K562 (cell line): ENCODE results near the gene GUCY1A2. TPM values are rescaled to one million over a fixed set of nuclear protein-coding genes. Genes with fewer than 3 reads are reported as not detected.

Experiments
- ATAC-seq: fragments of 200-7000 bp; cut with Tn5 transposase; 3 replicates; pipeline ENCODE4 v1.9.1; 2020; ENCODE audit warnings: moderate library complexity
- BruUV-seq: library from RNA; stranded (reverse); fragments of 400-500 nt; replicated peaks from 2 replicates; lab custom pipeline; 2021; lab: Mats Ljungman, UMichigan
- CTCF ChIA-PET: fragments of 300-600 bp; formaldehyde crosslinking; extraction: SDS; loops from one replicate; lab custom pipeline; 2021; ENCODE audit warnings: low intra/inter-chr PET ratio; lab: Yijun Ruan, JAX
- POLR2A ChIA-PET: fragments of 300-600, 350-650 bp; sonication (Branson Sonifier 250); formaldehyde crosslinking; extraction: SDS; loops from one replicate; lab custom pipeline; 2021; ENCODE audit warnings: antibody characterized with exemption, inconsistent platforms; lab: Yijun Ruan, JAX
- DNase-seq, 4 experiments: peaks; one replicate each; pipeline versions ENCODE4 v3.0.0 to v3.0.0-alpha.2; 2011 to 2018; ENCODE audit warnings: low spot score in 3 of 4, mixed read lengths in 3 of 4; ENCODE audit errors: extremely low read depth in 1 of 4
- FAIRE-seq: peaks from 2 replicates; lab custom pipeline; 2011; peaks lifted over from hg19 to GRCh38; lab: Jason Lieb, UNC
- H2AFZ ChIP-seq: 2 replicates; pipeline ENCODE4 v1.6.0; 2011; ENCODE audit warnings: low read depth, low read length, control low read depth, inconsistent platforms
- H3K27ac ChIP-seq: fragments of 200-600 bp; 3 replicates; pipeline ENCODE4 v1.8.0; 2011; ENCODE audit warnings: low read depth, mild to moderate bottlenecking, control low read depth, inconsistent platforms, low read length, moderate library complexity, mixed read lengths; ENCODE audit errors: extremely low read depth
- H3K27me3 ChIP-seq, 2 experiments: fragments of 300-600 bp in 1 of 2; 2 replicates in 1 of 2; 3 replicates in 1 of 2; pipeline versions ENCODE4 v1.6.0 to v1.8.0; 2011; ENCODE audit warnings: inconsistent platforms in 2 of 2, low read length in 2 of 2, mild to moderate bottlenecking in 1 of 2, mixed read lengths in 1 of 2, moderate library complexity in 1 of 2; ENCODE audit not compliant: control insufficient read depth in 2 of 2, insufficient read depth in 2 of 2
- H3K36me3 ChIP-seq: fragments of 300-600 bp; 3 replicates; pipeline ENCODE4 v1.8.0; 2011; ENCODE audit warnings: mild to moderate bottlenecking, low read length, inconsistent platforms; ENCODE audit not compliant: control insufficient read depth, insufficient read depth
- H3K4me1 ChIP-seq, 2 experiments: fragments of 200-600 bp in 1 of 2; replicated peaks in 1 of 2; 2 replicates in 1 of 2; 3 replicates in 1 of 2; pipeline versions ENCODE4 v1.5.1 to v1.8.0; 2011; ENCODE audit warnings: inconsistent platforms in 2 of 2, low read length in 2 of 2, mild to moderate bottlenecking in 1 of 2, mixed read lengths in 1 of 2, moderate library complexity in 1 of 2; ENCODE audit not compliant: control insufficient read depth in 2 of 2, insufficient read depth in 2 of 2
- H3K4me2 ChIP-seq: 2 replicates; pipeline ENCODE4 v1.6.1; 2011; ENCODE audit warnings: low read length, control low read depth, inconsistent platforms, mixed read lengths; ENCODE audit not compliant: insufficient read depth
- H3K4me3 ChIP-seq: fragments of 200-600 bp; sonication (generic), shearing (Covaris generic); 2 replicates; pipeline ENCODE4 v1.5.1; 2016; ENCODE audit warnings: control low read depth, inconsistent platforms
- H3K79me2 ChIP-seq: fragments of 200-600 bp; 3 replicates; pipeline ENCODE4 v1.8.0; 2011; ENCODE audit warnings: low read length, inconsistent platforms; ENCODE audit not compliant: control insufficient read depth, insufficient read depth
- H3K9ac ChIP-seq, 2 experiments: 2 replicates each; pipeline versions ENCODE4 v1.6.0 to v1.6.1; 2011; ENCODE audit warnings: low read depth in 2 of 2, low read length in 2 of 2, control low read depth in 1 of 2, inconsistent platforms in 1 of 2, mild to moderate bottlenecking in 1 of 2, mixed read lengths in 1 of 2; ENCODE audit not compliant: insufficient read depth in 1 of 2
- H3K9me1 ChIP-seq: one replicate; pipeline ENCODE4 v1.6.0; 2011; ENCODE audit warnings: inconsistent platforms, mild to moderate bottlenecking, low read length, moderate library complexity; ENCODE audit not compliant: control insufficient read depth, insufficient read depth
- H3K9me3 ChIP-seq: replicated peaks from 2 replicates; pipeline ENCODE4 v1.5.1; 2011; ENCODE audit warnings: low read depth, low read length, inconsistent platforms; ENCODE audit not compliant: control insufficient read depth, insufficient read depth
- H4K20me1 ChIP-seq: replicated peaks from 2 replicates; pipeline ENCODE4 v1.6.1; 2011; ENCODE audit warnings: low read length, inconsistent platforms, mixed read lengths; ENCODE audit not compliant: control insufficient read depth, insufficient read depth
- CGGBP1 ChIP-seq: fragments of 250-450 bp; sonication (Bioruptor Pico); IDR thresholded peaks from 2 replicates; pipeline ENCODE4 v1.9.0; 2021; ENCODE audit warnings: mild to moderate bottlenecking
- ERF ChIP-seq: fragments of 450-650 bp; formaldehyde crosslinking; IDR thresholded peaks from 2 replicates; pipeline ENCODE4 v1.4.0; 2020; ENCODE audit warnings: mild to moderate bottlenecking, mixed read lengths
- KHSRP ChIP-seq: fragments of 450-650 bp; IDR thresholded peaks from 2 replicates; pipeline ENCODE4 v1.6.1; 2017
- PKNOX1 ChIP-seq: fragments of 450-650 bp; IDR thresholded peaks from 2 replicates; pipeline ENCODE4 v1.6.1; 2016
- RBM39 ChIP-seq: fragments of 200-400 bp; formaldehyde crosslinking; optimal IDR thresholded peaks from 2 replicates; pipeline ENCODE3; 2018; ENCODE audit warnings: low read depth, low read length
- SIN3A ChIP-seq, 2 experiments: fragments of 150-350 bp in 1 of 2; IDR thresholded peaks; 2 replicates each; pipeline ENCODE4 v1.6.1; 2011 to 2016; ENCODE audit warnings: borderline replicate concordance in 2 of 2, low read depth in 2 of 2, low read length in 2 of 2, mild to moderate bottlenecking in 2 of 2, moderate library complexity in 2 of 2; ENCODE audit not compliant: control insufficient read depth in 1 of 2
- SOX6 ChIP-seq: fragments of 450-650 bp; IDR thresholded peaks from 2 replicates; pipeline ENCODE4 v1.6.1; 2014; ENCODE audit warnings: mild to moderate bottlenecking
- TCFL5 ChIP-seq: fragments of 250-450 bp; sonication (Bioruptor Pico); conservative IDR thresholded peaks from 2 replicates; pipeline ENCODE4 v1.6.1; 2021; ENCODE audit warnings: mild to moderate bottlenecking, moderate library complexity, matching md5 sums
- THAP7 ChIP-seq: fragments of 250-450 bp; sonication (Bioruptor Pico); IDR thresholded peaks from 2 replicates; pipeline ENCODE4 v1.5.0; 2021
- XRCC4 ChIP-seq: IDR thresholded peaks from one replicate; pipeline ENCODE4 v1.6.1; 2011; ENCODE audit not compliant: insufficient read depth, insufficient read length; ENCODE audit errors: extremely low read depth
- YBX1 ChIP-seq: fragments of 450-650 bp; IDR thresholded peaks from 2 replicates; pipeline ENCODE4 v1.7.1; 2016; ENCODE audit warnings: mild to moderate bottlenecking
- ZNF778 ChIP-seq: fragments of 450-650 bp; formaldehyde crosslinking; IDR thresholded peaks from 2 replicates; pipeline ENCODE4 v1.4.0; 2020; ENCODE audit warnings: mild to moderate bottlenecking, moderate library complexity
- ZNF780A ChIP-seq: fragments of 250-450 bp; sonication (Bioruptor Pico); IDR thresholded peaks from 2 replicates; pipeline ENCODE4 v1.5.0; 2021; ENCODE audit warnings: mild to moderate bottlenecking
- ZNF785 ChIP-seq: fragments of 250-450 bp; sonication (Bioruptor Pico); IDR thresholded peaks from 2 replicates; pipeline ENCODE4 v1.4.0; 2020; ENCODE audit warnings: mild to moderate bottlenecking
- WGBS: fragments of 100-300 bp; shearing (Covaris generic); methylation state at CpG from one replicate; pipeline ENCODE4 v1.1.6; 2016; ENCODE audit warnings: low coverage, mixed read lengths; ENCODE audit not compliant: insufficient coverage; ENCODE audit errors: missing lambda C conversion rate; 5-methylcytosine and 5-hydroxymethylcytosine counted together
- in situ Hi-C: fragments of 300-500 bp; cut with MboI; formaldehyde crosslinking; loops from 4 replicates; pipeline ENCODE4 v1.15.0; 2018; ENCODE audit warnings: inconsistent platforms, mixed read lengths
- intact Hi-C: fragments of 100-400 bp; cut with micrococcal nuclease; formaldehyde crosslinking; loops from 2 replicates; pipeline ENCODE4 v1.14.2; 2022
- polyA plus RNA-seq, 8 experiments: library from polyadenylated mRNA; depleted of rRNA in 4 of 8; stranded (reverse) in 5 of 8; unstranded in 3 of 8; fragments of >200 nt; fragmentation: Nextera tagmentation in 2 of 8; fragmentation: Illumina TruSeq in 1 of 8; extraction: Ambion mirVana in 2 of 8; extraction: Trizol in 1 of 8; gene quantifications; 2 replicates each; pipeline versions ENCODE4 v1.2.1 to v1.2.3, GENCODE V29; 2011 to 2014; ENCODE audit warnings: inconsistent platforms in 1 of 8, missing spikeins in 1 of 8
- total RNA-seq, 7 experiments: library from RNA; depleted of rRNA in 6 of 7; stranded (reverse); fragments of >200 nt in 6 of 7; fragmentation: Illumina TruSeq in 2 of 7; extraction: Trizol in 2 of 7; gene quantifications; 2 replicates each; pipeline versions ENCODE4 v1.2.1 to v1.2.3, GENCODE V29; 2011 to 2021; ENCODE audit warnings: low replicate concordance in 1 of 7

Gene GUCY1A2
- total and polyA plus RNA-seq, 9 of the 15 experiments (the other 6 are each of a cell fraction or from before 2014, with no cell fraction given) = under 0.01 to 0.04 TPM; not detected in 7

GRCh38 chr11:106684944-106685343 lies 333.3 kb downstream of the GUCY1A2 start:
- no peak overlapping the region for H3K4me3 ChIP-seq
- H2AFZ ChIP-seq = no peak overlapping the region
- WGBS = 0% methylated on average over 3 of the region's 3 CpGs
- no peaks in the 10 kb centered on the region for H3K4me1 ChIP-seq
- no peaks in the 10 kb centered on the region for H3K36me3 ChIP-seq
- H3K27me3 ChIP-seq = no peaks in the 10 kb centered on the region
- no peak for ATAC-seq
- no TSS peak for BruUV-seq
- no peaks in the 10 kb centered on the region; the same call in 1 of the 2 replicates for H3K9me3 ChIP-seq
- no peaks in the 10 kb centered on the region for H3K9me1 ChIP-seq
- FAIRE-seq = no peak
- H4K20me1 ChIP-seq = no peaks in the 10 kb centered on the region
- H3K4me2 ChIP-seq = no peak overlapping the region
- DNase-seq = no peak
- no peak for TF ChIP-seq TCFL5
- TF ChIP-seq ZNF778 = no peak
- no peak for TF ChIP-seq YBX1
- no peak for TF ChIP-seq RBM39
- no peak for TF ChIP-seq KHSRP
- no peak for TF ChIP-seq XRCC4
- TF ChIP-seq ZNF785 = no peak
- no peak for TF ChIP-seq THAP7
- no peak for TF ChIP-seq PKNOX1
- no peak for TF ChIP-seq SIN3A (IDR thresholded peaks at IDR 0.05; ENCODE audit: borderline replicate concordance in 2 of 2, control insufficient read depth in 1 of 2, low read depth in 2 of 2, low read length in 2 of 2)
- no peak for TF ChIP-seq ERF (CRISPR knock-in tag)
- TF ChIP-seq SOX6 = no peak
- TF ChIP-seq CGGBP1 (CRISPR knock-in tag) = no peak
- TF ChIP-seq ZNF780A (CRISPR knock-in tag) = no peak
- TF ChIP-seq, all 486 proteins: peak for 0
- CTCF ChIA-PET = no interaction called here
- H3K27ac ChIP-seq = no peak overlapping the region
- in situ Hi-C loops (no loop called here), intact Hi-C loops (no loop called here)
- H3K9ac ChIP-seq = no peak overlapping the region
- no peaks in the 10 kb centered on the region for H3K79me2 ChIP-seq
- POLR2A ChIA-PET = no interaction called here
